SK-N-SH treated with all-trans-retinoic acid at 6 μM for 48 hours (cell line): Measurements from ENCODE around the gene CLINT1.

Experiments used
- ATAC-seq: fragments of 200-7000 bp; cut with Tn5 transposase; 3 replicates; pipeline ENCODE4 v1.9.1; 2020; ENCODE audit warnings: mild to moderate bottlenecking, moderate library complexity
- ARNTL ChIP-seq: fragments of 450-650 bp; formaldehyde crosslinking; IDR thresholded peaks from 2 replicates; pipeline ENCODE4 v1.5.0; 2020; ENCODE audit warnings: low read depth, mild to moderate bottlenecking, moderate library complexity, borderline replicate concordance
- BACH2 ChIP-seq: fragments of 250-450 bp; sonication (Bioruptor Pico); IDR thresholded peaks from 2 replicates; pipeline ENCODE4 v1.9.0; 2021; ENCODE audit warnings: mild to moderate bottlenecking, borderline replicate concordance
- CREB5 ChIP-seq: fragments of 250-450 bp; sonication (Bioruptor Pico); IDR thresholded peaks from 2 replicates; pipeline ENCODE4 v1.5.1; 2020; ENCODE audit warnings: low read depth, mild to moderate bottlenecking, moderate library complexity
- CSDC2 ChIP-seq: fragments of 250-450 bp; sonication (Bioruptor Pico); IDR thresholded peaks from 2 replicates; pipeline ENCODE4 v1.5.0; 2020; ENCODE audit warnings: mild to moderate bottlenecking, moderate library complexity
- ESRRG ChIP-seq: fragments of 250-450 bp; sonication (Bioruptor Pico); IDR thresholded peaks from 2 replicates; pipeline ENCODE4 v1.6.1; 2021; ENCODE audit warnings: mild to moderate bottlenecking
- OSR1 ChIP-seq: fragments of 250-450 bp; sonication (Bioruptor Pico); IDR thresholded peaks from 2 replicates; pipeline ENCODE4 v1.8.0; 2022; ENCODE audit warnings: moderate library complexity, mild to moderate bottlenecking, inconsistent platforms
- PATZ1 ChIP-seq: fragments of 250-450 bp; sonication (Bioruptor Pico); IDR thresholded peaks from 2 replicates; pipeline ENCODE4 v1.8.0; 2020; ENCODE audit warnings: mild to moderate bottlenecking, moderate library complexity, borderline replicate concordance
- POU6F1 ChIP-seq: fragments of 250-450 bp; sonication (Bioruptor Pico); IDR thresholded peaks from 2 replicates; pipeline ENCODE4 v1.8.0; 2021; ENCODE audit warnings: low read depth, mild to moderate bottlenecking, moderate library complexity, borderline replicate concordance
- PPARA ChIP-seq: fragments of 250-450 bp; sonication (Bioruptor Pico); IDR thresholded peaks from 2 replicates; pipeline ENCODE4 v1.5.0; 2020; ENCODE audit warnings: mild to moderate bottlenecking, borderline replicate concordance
- RARB ChIP-seq: fragments of 250-450 bp; sonication (Bioruptor Pico); IDR thresholded peaks from 2 replicates; pipeline ENCODE4 v1.8.0; 2021; ENCODE audit warnings: mild to moderate bottlenecking, moderate library complexity
- SNAI2 ChIP-seq: fragments of 250-450 bp; sonication (Bioruptor Pico); IDR thresholded peaks from 2 replicates; pipeline ENCODE4 v1.5.0; 2020; ENCODE audit warnings: mild to moderate bottlenecking, moderate library complexity
- TCF4 ChIP-seq: fragments of 250-450 bp; sonication (Bioruptor Pico); IDR thresholded peaks from 2 replicates; pipeline ENCODE4 v1.8.0; 2021; ENCODE audit warnings: mild to moderate bottlenecking, moderate library complexity, borderline replicate concordance
- TOX ChIP-seq: fragments of 250-450 bp; sonication (Bioruptor Pico); IDR thresholded peaks from 2 replicates; pipeline ENCODE4 v1.8.0; 2021; ENCODE audit warnings: mild to moderate bottlenecking, moderate library complexity, borderline replicate concordance
- ZC3H10 ChIP-seq: fragments of 250-450 bp; sonication (Bioruptor Pico); IDR thresholded peaks from 2 replicates; pipeline ENCODE4 v1.5.1; 2021; ENCODE audit warnings: mild to moderate bottlenecking, moderate library complexity
- ZFP3 ChIP-seq: fragments of 250-450 bp; sonication (Bioruptor Pico); IDR thresholded peaks from 2 replicates; pipeline ENCODE4 v1.5.0; 2020; ENCODE audit warnings: mild to moderate bottlenecking, moderate library complexity
- ZFP30 ChIP-seq: fragments of 450-650 bp; formaldehyde crosslinking; IDR thresholded peaks from 2 replicates; pipeline ENCODE4 v1.5.0; 2022; ENCODE audit warnings: mild to moderate bottlenecking, moderate library complexity
- ZNF565 ChIP-seq: fragments of 450-650 bp; formaldehyde crosslinking; conservative IDR thresholded peaks from 2 replicates; pipeline ENCODE4 v1.5.0; 2020; ENCODE audit warnings: low read depth, mild to moderate bottlenecking, moderate library complexity
- ZNF8 ChIP-seq: fragments of 450-650 bp; formaldehyde crosslinking; IDR thresholded peaks from 2 replicates; pipeline ENCODE4 v1.5.0; 2020; ENCODE audit warnings: mild to moderate bottlenecking, moderate library complexity
- TF ChIP-seq, protein P1 (sequence below): fragments of 250-450 bp; sonication (Bioruptor Pico); IDR thresholded peaks from 2 replicates; pipeline ENCODE4 v1.5.0; 2020; ENCODE audit warnings: mild to moderate bottlenecking, moderate library complexity

CLINT1 gene

DNA sequence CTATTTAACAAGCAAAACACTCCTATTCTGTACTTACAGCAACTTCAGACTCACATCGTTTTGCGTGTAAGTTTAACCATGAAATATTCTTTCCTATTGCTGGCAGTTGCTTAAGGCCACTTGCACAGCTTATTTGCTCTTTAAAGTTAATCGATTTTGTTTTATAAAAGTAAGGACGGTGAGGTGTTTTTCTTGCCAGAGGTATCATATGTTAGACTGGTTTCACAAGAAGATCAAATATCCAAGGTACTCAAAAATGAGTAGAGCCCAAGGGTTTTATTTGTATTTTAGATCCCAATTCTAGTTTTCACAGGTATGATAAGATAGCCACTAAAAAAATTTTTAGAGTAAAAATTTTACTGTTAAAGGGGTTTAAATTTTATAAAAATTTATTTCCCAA is 16.2 kb downstream of the CLINT1 start (continued):
- TF ChIP-seq, protein P1, sequence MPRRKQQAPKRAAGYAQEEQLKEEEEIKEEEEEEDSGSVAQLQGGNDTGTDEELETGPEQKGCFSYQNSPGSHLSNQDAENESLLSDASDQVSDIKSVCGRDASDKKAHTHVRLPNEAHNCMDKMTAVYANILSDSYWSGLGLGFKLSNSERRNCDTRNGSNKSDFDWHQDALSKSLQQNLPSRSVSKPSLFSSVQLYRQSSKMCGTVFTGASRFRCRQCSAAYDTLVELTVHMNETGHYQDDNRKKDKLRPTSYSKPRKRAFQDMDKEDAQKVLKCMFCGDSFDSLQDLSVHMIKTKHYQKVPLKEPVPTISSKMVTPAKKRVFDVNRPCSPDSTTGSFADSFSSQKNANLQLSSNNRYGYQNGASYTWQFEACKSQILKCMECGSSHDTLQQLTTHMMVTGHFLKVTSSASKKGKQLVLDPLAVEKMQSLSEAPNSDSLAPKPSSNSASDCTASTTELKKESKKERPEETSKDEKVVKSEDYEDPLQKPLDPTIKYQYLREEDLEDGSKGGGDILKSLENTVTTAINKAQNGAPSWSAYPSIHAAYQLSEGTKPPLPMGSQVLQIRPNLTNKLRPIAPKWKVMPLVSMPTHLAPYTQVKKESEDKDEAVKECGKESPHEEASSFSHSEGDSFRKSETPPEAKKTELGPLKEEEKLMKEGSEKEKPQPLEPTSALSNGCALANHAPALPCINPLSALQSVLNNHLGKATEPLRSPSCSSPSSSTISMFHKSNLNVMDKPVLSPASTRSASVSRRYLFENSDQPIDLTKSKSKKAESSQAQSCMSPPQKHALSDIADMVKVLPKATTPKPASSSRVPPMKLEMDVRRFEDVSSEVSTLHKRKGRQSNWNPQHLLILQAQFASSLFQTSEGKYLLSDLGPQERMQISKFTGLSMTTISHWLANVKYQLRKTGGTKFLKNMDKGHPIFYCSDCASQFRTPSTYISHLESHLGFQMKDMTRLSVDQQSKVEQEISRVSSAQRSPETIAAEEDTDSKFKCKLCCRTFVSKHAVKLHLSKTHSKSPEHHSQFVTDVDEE (CRISPR knock-in tag) = no peak
- no peak for TF ChIP-seq CSDC2 (CRISPR knock-in tag)
- TF ChIP-seq BACH2 (CRISPR knock-in tag) = no peak
- no peak for TF ChIP-seq SNAI2 (CRISPR knock-in tag)
- TF ChIP-seq ARNTL (CRISPR knock-in tag) = no peak

DNA sequence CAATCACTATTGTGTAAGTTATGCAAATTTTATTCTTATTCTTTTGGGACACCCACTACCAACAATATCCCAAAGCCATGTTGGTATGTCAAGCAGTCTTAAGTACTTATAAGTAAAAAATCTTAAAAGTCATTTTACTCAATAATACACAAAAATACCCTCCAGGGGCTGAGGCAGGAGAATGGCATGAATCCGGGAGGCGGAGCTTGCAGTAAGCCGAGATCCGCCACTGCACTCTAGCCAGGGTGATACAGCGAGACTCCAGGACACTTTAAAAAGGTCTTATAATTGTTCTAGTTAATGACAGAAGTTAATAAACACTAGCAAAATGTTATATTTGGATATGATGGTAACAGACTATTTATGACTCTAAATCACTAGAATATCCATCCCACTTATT is 16.8 kb downstream of the CLINT1 start:
- TF ChIP-seq POU6F1 (CRISPR knock-in tag) (no peak), PATZ1 (CRISPR knock-in tag) (no peak), SNAI2 (CRISPR knock-in tag) (no peak), ZFP3 (CRISPR knock-in tag) (no peak), TCF4 (CRISPR knock-in tag) (no peak), ARNTL (CRISPR knock-in tag) (no peak), ZFP30 (no peak), OSR1 (no peak), ZC3H10 (CRISPR knock-in tag) (no peak), RARB (no peak), CREB5 (no peak), CSDC2 (CRISPR knock-in tag) (no peak), TOX (no peak), ZNF8 (CRISPR knock-in tag) (no peak), PPARA (CRISPR knock-in tag) (no peak), ZNF565 (CRISPR knock-in tag) (no peak)
- TF ChIP-seq, protein P1 (CRISPR knock-in tag) = no peak
- no peak for ATAC-seq

DNA sequence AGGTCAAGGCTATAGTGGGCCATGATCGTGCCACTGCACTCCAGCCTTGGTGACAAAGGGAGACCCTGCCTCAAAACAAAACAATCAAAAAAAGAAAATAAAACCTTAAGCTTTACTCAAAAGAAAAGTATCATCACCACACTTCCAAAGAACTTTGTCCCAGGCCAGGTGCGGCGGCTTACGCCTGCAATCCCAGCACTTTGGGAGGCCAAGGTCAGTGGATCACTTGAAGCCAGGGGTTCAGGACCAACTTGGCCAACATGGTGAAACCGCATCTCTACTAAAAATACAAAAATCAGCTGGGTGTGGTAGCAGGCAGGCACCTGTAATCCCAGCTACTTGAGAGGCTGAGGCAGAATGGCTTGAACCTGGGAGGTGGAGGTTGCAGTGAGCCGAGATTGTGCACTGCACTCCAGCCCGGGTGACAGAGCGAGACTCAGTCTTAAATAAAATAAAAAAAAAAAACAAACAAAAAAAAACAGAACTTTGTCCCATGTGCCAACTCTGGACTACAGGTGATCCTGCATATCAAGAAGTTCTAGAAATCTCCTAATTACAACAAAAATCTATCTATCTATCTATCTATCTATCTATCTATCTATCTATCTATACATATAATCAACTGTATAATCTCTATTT is 19.7 kb downstream of the CLINT1 start:
- TF ChIP-seq SNAI2 (CRISPR knock-in tag) = no peak
- TF ChIP-seq BACH2 (CRISPR knock-in tag) = no peak
- no peak for TF ChIP-seq ESRRG (CRISPR knock-in tag)
- ATAC-seq = no peak
